ENCODE results near the gene RPS27A.
"Not testable (repeated sequence)": the region's sequence is repeated elsewhere in the genome, so short reads cannot be mapped to it uniquely, and the experiment has no call there.

RPS27A gene

GRCh38 chr2:55230551-55230950, 1.9 kb upstream of the RPS27A start:
- no peak for DNase-seq
- TF ChIP-seq GATA1 (IDR thresholded peaks at IDR 0.05; ENCODE audit: low read depth, low read length), result no peak

- DNase-seq, result peak in 1 of 2 experiments; percentile 51
- no peak for TF ChIP-seq GATA1 (IDR thresholded peaks at IDR 0.05; ENCODE audit: low read depth, low read length)
- TF ChIP-seq POLR2A (IDR thresholded peaks at IDR 0.05; ENCODE audit: low read length), result no peak
These were observed 873 bp upstream of the RPS27A start for GRCh38 chr2:55231546-55232083.

GRCh38 chr2:55232863-55233657, 572 bp downstream of the RPS27A start:
- DNase-seq, result peak; percentile 75 to 78
- peak; percentile 74 for TF ChIP-seq POLR2A (IDR thresholded peaks at IDR 0.05; ENCODE audit: low read length)
- TF ChIP-seq GATA1 (IDR thresholded peaks at IDR 0.05; ENCODE audit: low read depth, low read length), result no peak

GRCh38 chr2:55233658-55233940, 1.1 kb downstream of the RPS27A start:
- TF ChIP-seq GATA1 (IDR thresholded peaks at IDR 0.05; ENCODE audit: low read depth, low read length), result no peak
- no peak for TF ChIP-seq POLR2A (IDR thresholded peaks at IDR 0.05; ENCODE audit: low read length)
- no peak for DNase-seq

- TF ChIP-seq GATA1 (IDR thresholded peaks at IDR 0.05; ENCODE audit: low read depth, low read length), result no peak
- TF ChIP-seq POLR2A (IDR thresholded peaks at IDR 0.05; ENCODE audit: low read length), result no peak
- peak; percentile 17 to 31 for DNase-seq
These were observed 3.4 kb downstream of the RPS27A start for GRCh38 chr2:55235724-55236538.

GRCh38 chr2:55236992-55237543, 4.6 kb downstream of the RPS27A start:
- peak; percentile 7 to 9 for DNase-seq
- TF ChIP-seq GATA1 (IDR thresholded peaks at IDR 0.05; ENCODE audit: low read depth, low read length), result no peak
- TF ChIP-seq POLR2A (IDR thresholded peaks at IDR 0.05; ENCODE audit: low read length), result no peak

- DNase-seq, result no peak
- TF ChIP-seq GATA1 (IDR thresholded peaks at IDR 0.05; ENCODE audit: low read depth, low read length) (no peak), POLR2A (IDR thresholded peaks at IDR 0.05; ENCODE audit: low read length) (no peak)
These were observed 7.3 kb downstream of the RPS27A start for GRCh38 chr2:55239656-55240222.

GRCh38 chr2:55241582-55241981, 9.1 kb downstream of the RPS27A start:
- DNase-seq, result not testable (repeated sequence)

GRCh38 chr2:55242617-55243016, 10.1 kb downstream of the RPS27A start:
- no peak for DNase-seq
- no peak for TF ChIP-seq GATA1 (IDR thresholded peaks at IDR 0.05; ENCODE audit: low read depth, low read length)
- TF ChIP-seq POLR2A (IDR thresholded peaks at IDR 0.05; ENCODE audit: low read length), result no peak

- TF ChIP-seq POLR2A (IDR thresholded peaks at IDR 0.05; ENCODE audit: low read length), result no peak
- TF ChIP-seq GATA1 (IDR thresholded peaks at IDR 0.05; ENCODE audit: low read depth, low read length), result no peak
- DNase-seq, result no peak
These were observed 12.9 kb downstream of the RPS27A start for GRCh38 chr2:55245411-55245810.

GRCh38 chr2:55247025-55247424, 14.5 kb downstream of the RPS27A start:
- DNase-seq, result no peak
- TF ChIP-seq GATA1 (IDR thresholded peaks at IDR 0.05; ENCODE audit: low read depth, low read length) (no peak), POLR2A (IDR thresholded peaks at IDR 0.05; ENCODE audit: low read length) (no peak)

GRCh38 chr2:55252832-55253231, 20.3 kb downstream of the RPS27A start:
- TF ChIP-seq POLR2A (IDR thresholded peaks at IDR 0.05; ENCODE audit: low read length) (no peak), GATA1 (IDR thresholded peaks at IDR 0.05; ENCODE audit: low read depth, low read length) (no peak)
- DNase-seq, result no peak

- not testable (repeated sequence) for DNase-seq
These were observed 27.1 kb downstream of the RPS27A start for GRCh38 chr2:55259586-55259985.

- peak in 1 of 2 experiments; percentile 46 for DNase-seq
- TF ChIP-seq POLR2A (IDR thresholded peaks at IDR 0.05; ENCODE audit: low read length) (no peak), GATA1 (IDR thresholded peaks at IDR 0.05; ENCODE audit: low read depth, low read length) (no peak)
These were observed 35.9 kb downstream of the RPS27A start for GRCh38 chr2:55268288-55268906.

All from erythroblast (primary cell).